ENCODE data around the gene VSIG2.

GRCh38 chr11:124779568-124779967 is 27.5 kb upstream of the VSIG2 start:
- TF ChIP-seq CTCF (IDR thresholded peaks at IDR 0.05; ENCODE audit: low read depth, low read length) (no peak), EZH2phosphoT487 (IDR thresholded peaks at IDR 0.05; ENCODE audit: low read depth) (no peak)
